HL-60 (cell line): ENCODE data around the gene DGKE.

Experiments used
- DNase-seq, 2 experiments: peaks; one replicate each; pipeline ENCODE4 v3.0.0-alpha.2; 2010 to 2020; ENCODE audit warnings: low read depth in 1 of 2, low spot score in 1 of 2
- H3K27ac ChIP-seq: fragments of 250-450 bp; sonication (Bioruptor Pico); replicated peaks from 2 replicates; pipeline ENCODE4 v1.5.1; 2020; ENCODE audit warnings: mild to moderate bottlenecking, moderate library complexity
- H3K27me3 ChIP-seq: fragments of 250-450 bp; sonication (Bioruptor Pico); 2 replicates; pipeline ENCODE4 v1.5.1; 2021; ENCODE audit warnings: mild to moderate bottlenecking, moderate library complexity; ENCODE audit not compliant: insufficient read depth, poor library complexity, severe bottlenecking
- H3K4me3 ChIP-seq: replicated peaks from 2 replicates; pipeline ENCODE4 v1.5.1; 2011; ENCODE audit warnings: mild to moderate bottlenecking, control low read depth, low read length; ENCODE audit not compliant: insufficient read depth
- CTCF ChIP-seq: IDR thresholded peaks from one replicate; pipeline ENCODE4 v1.5.1; 2011; ENCODE audit warnings: low read length, control low read depth, inconsistent platforms; ENCODE audit not compliant: insufficient read depth
- GABPA ChIP-seq: IDR thresholded peaks from 2 replicates; pipeline ENCODE4 v1.6.1; 2012; ENCODE audit warnings: low read depth
- POLR2AphosphoS5 ChIP-seq: IDR thresholded peaks from 2 replicates; pipeline ENCODE4 v1.6.1; 2012; ENCODE audit warnings: low read depth
- REST ChIP-seq: IDR thresholded peaks from 2 replicates; pipeline ENCODE4 v1.6.1; 2012; ENCODE audit warnings: low read depth; ENCODE audit not compliant: insufficient replicate concordance
- SPI1 ChIP-seq: IDR thresholded peaks from 2 replicates; pipeline ENCODE4 v1.6.1; 2012; ENCODE audit warnings: low read depth, mild to moderate bottlenecking, borderline replicate concordance

Gene DGKE

GRCh38 chr17:56809820-56810179, 24.2 kb upstream of the DGKE start:
- no peak for TF ChIP-seq REST
- TF ChIP-seq POLR2AphosphoS5 = no peak
- no peak for TF ChIP-seq GABPA
- no peak for TF ChIP-seq CTCF
- TF ChIP-seq SPI1 = no peak
- Histone ChIP-seq H3K27me3 (no peaks in the 10 kb centered on the region), H3K4me3 (no peak overlapping the region), H3K27ac (no peak overlapping the region)
- no peak for DNase-seq

GRCh38 chr17:56810343-56810742, 23.6 kb upstream of the DGKE start:
- TF ChIP-seq GABPA (no peak), SPI1 (no peak), CTCF (no peak)
- no peak overlapping the region for H3K27ac ChIP-seq
- H3K4me3 ChIP-seq = no peak overlapping the region
- no peaks in the 10 kb centered on the region for H3K27me3 ChIP-seq
- DNase-seq = no peak

- H3K27ac ChIP-seq = no peak overlapping the region
Observed at GRCh38 chr17:56810891-56811775, 22.8 kb upstream of the DGKE start.

More at GRCh38 chr17:56810891-56811775, 22.8 kb upstream of the DGKE start:
- Histone ChIP-seq H3K27me3 (no peaks in the 10 kb centered on the region), H3K4me3 (no peak overlapping the region)
- TF ChIP-seq REST = no peak
- no peak for TF ChIP-seq CTCF
- TF ChIP-seq SPI1 = peak; percentile 94
- no peak for TF ChIP-seq POLR2AphosphoS5
- no peak for TF ChIP-seq GABPA
- no peak for DNase-seq
